Measurements from ENCODE around the gene B3GNT9. TPM values are rescaled to one million over a fixed set of nuclear protein-coding genes. Genes with fewer than 3 reads are reported as not detected.

B3GNT9 gene
- total RNA-seq, 1 experiment from 2014 or later: 2.3 TPM

GRCh38 chr16:67144943-67145342 lies 5.9 kb downstream of the B3GNT9 start:
- CTCF ChIA-PET: no interaction called here
- no peak overlapping the region for H3K4me3 ChIP-seq (ENCODE audit: low read length)
- no peak for ATAC-seq
- no peaks in the 10 kb centered on the region for H3F3A ChIP-seq (ENCODE audit: low read length, unreplicated experiment)
- DNase-seq: no peak
- intact Hi-C loops (cut with micrococcal nuclease): no loop called here
- no peak overlapping the region for H3K4me2 ChIP-seq (ENCODE audit: low read length)
- no peaks in the 10 kb centered on the region for H3K27me3 ChIP-seq (ENCODE audit: low read length)
- no peak overlapping the region for H3K27ac ChIP-seq (ENCODE audit: low read length)
- no peaks in the 10 kb centered on the region for H3K9me3 ChIP-seq (ENCODE audit: low read length)
- H3K9me2 ChIP-seq (replicated peaks; ENCODE audit: low read length): no peaks in the 10 kb centered on the region
- no peak overlapping the region for H2AFZ ChIP-seq (ENCODE audit: low read length)
- no peaks in the 10 kb centered on the region for H3K4me1 ChIP-seq (ENCODE audit: insufficient read depth, low read length)
- TF ChIP-seq EZH2 (IDR thresholded peaks at IDR 0.05; ENCODE audit: low read length, unreplicated experiment): no peak
- TF ChIP-seq CTCF (conservative IDR thresholded peaks at IDR 0.05; ENCODE audit: low read depth, low read length): no peak
- no peak for TF ChIP-seq EZH2phosphoT487 (IDR thresholded peaks at IDR 0.05; ENCODE audit: borderline replicate concordance, low read length)
- H3K36me3 ChIP-seq (ENCODE audit: low read depth, low read length): no peaks in the 10 kb centered on the region; the same call in 1 of the 2 replicates
- H3K79me2 ChIP-seq (ENCODE audit: low read length): no peaks in the 10 kb centered on the region
- POLR2A ChIA-PET (ENCODE audit: unreplicated experiment): no interaction called here
- H4K20me1 ChIP-seq (ENCODE audit: low read length): no peaks in the 10 kb centered on the region
- BruUV-seq (replicated peaks): no TSS peak
- no peak overlapping the region for H3K9ac ChIP-seq (ENCODE audit: low read length)

- H3F3A ChIP-seq (ENCODE audit: low read length, unreplicated experiment): no peaks in the 10 kb centered on the region
- H3K27ac ChIP-seq (ENCODE audit: low read length): no peak overlapping the region
- TF ChIP-seq CTCF (conservative IDR thresholded peaks at IDR 0.05; ENCODE audit: low read depth, low read length) (no peak), EZH2phosphoT487 (IDR thresholded peaks at IDR 0.05; ENCODE audit: borderline replicate concordance, low read length) (no peak), EZH2 (IDR thresholded peaks at IDR 0.05; ENCODE audit: low read length, unreplicated experiment) (no peak)
- H3K79me2 ChIP-seq (ENCODE audit: low read length): no peaks in the 10 kb centered on the region
- POLR2A ChIA-PET (ENCODE audit: unreplicated experiment): no interaction called here
- no TSS peak for BruUV-seq (replicated peaks)
- no peak overlapping the region for H2AFZ ChIP-seq (ENCODE audit: low read length)
- no peaks in the 10 kb centered on the region for H3K27me3 ChIP-seq (ENCODE audit: low read length)
- no peaks in the 10 kb centered on the region for H3K9me2 ChIP-seq (replicated peaks; ENCODE audit: low read length)
- H3K4me1 ChIP-seq (ENCODE audit: insufficient read depth, low read length): no peaks in the 10 kb centered on the region
- no peak overlapping the region for H3K9ac ChIP-seq (ENCODE audit: low read length)
- intact Hi-C loops (cut with micrococcal nuclease): no loop called here
- no peaks in the 10 kb centered on the region; the same call in 1 of the 2 replicates for H3K36me3 ChIP-seq (ENCODE audit: low read depth, low read length)
- no peak for DNase-seq
- CTCF ChIA-PET: no interaction called here
- no peak overlapping the region for H3K4me2 ChIP-seq (ENCODE audit: low read length)
- no peak overlapping the region for H3K4me3 ChIP-seq (ENCODE audit: low read length)
- H4K20me1 ChIP-seq (ENCODE audit: low read length): no peaks in the 10 kb centered on the region
- H3K9me3 ChIP-seq (ENCODE audit: low read length): no peaks in the 10 kb centered on the region
- ATAC-seq: no peak
Measured at GRCh38 chr16:67142342-67142741, 8.5 kb downstream of the B3GNT9 start.

- POLR2A ChIA-PET (ENCODE audit: unreplicated experiment): no interaction called here
- TF ChIP-seq EZH2phosphoT487 (IDR thresholded peaks at IDR 0.05; ENCODE audit: borderline replicate concordance, low read length) (no peak), EZH2 (IDR thresholded peaks at IDR 0.05; ENCODE audit: low read length, unreplicated experiment) (no peak), CTCF (conservative IDR thresholded peaks at IDR 0.05; ENCODE audit: low read depth, low read length) (no peak)
- Histone ChIP-seq H3K4me2 (ENCODE audit: low read length) (no peak overlapping the region), H3K9me3 (ENCODE audit: low read length) (no peaks in the 10 kb centered on the region), H3K27me3 (ENCODE audit: low read length) (no peaks in the 10 kb centered on the region), H3K27ac (ENCODE audit: low read length) (no peak overlapping the region), H3K9me2 (replicated peaks; ENCODE audit: low read length) (no peaks in the 10 kb centered on the region), H3K79me2 (ENCODE audit: low read length) (no peaks in the 10 kb centered on the region), H4K20me1 (ENCODE audit: low read length) (no peaks in the 10 kb centered on the region), H3F3A (ENCODE audit: low read length, unreplicated experiment) (no peaks in the 10 kb centered on the region), H3K4me1 (ENCODE audit: insufficient read depth, low read length) (no peaks in the 10 kb centered on the region), H3K4me3 (ENCODE audit: low read length) (no peak overlapping the region), H2AFZ (ENCODE audit: low read length) (no peak overlapping the region), H3K36me3 (ENCODE audit: low read depth, low read length) (no peaks in the 10 kb centered on the region; the same call in 1 of the 2 replicates), H3K9ac (ENCODE audit: low read length) (no peak overlapping the region)
- intact Hi-C loops (cut with micrococcal nuclease): no loop called here
- BruUV-seq (replicated peaks): no TSS peak
- DNase-seq (no peak), ATAC-seq (no peak)
- CTCF ChIA-PET: no interaction called here
Measured at GRCh38 chr16:67141391-67141790, 9.4 kb downstream of the B3GNT9 start.
